Activated CD4-positive, alpha-beta T cell treated with anti-CD3 and anti-CD28 coated beads, Interleukin-10, Interleukin-2, amounts not matched to agents 100 ng/mL and 50 ng/mL, durations not matched to agents 16 hours and 8 hours (primary cell): ENCODE data around the gene MYCBP.
"Not testable (repeated sequence)": the region's sequence is repeated elsewhere in the genome, so short reads cannot be mapped to it uniquely, and the experiment has no call there.

Source experiments
- DNase-seq: peaks from one replicate; pipeline ENCODE4 v3.0.0-alpha.2; 2020

MYCBP gene

GRCh38 chr1:38873027-38873969, at the start of gene MYCBP:
TSS of gene MYCBP (minus strand) at chr1:38873348. CDS start at chr1:38873305, 43 bp downstream.
- peak; percentile 98 for DNase-seq

DNA sequence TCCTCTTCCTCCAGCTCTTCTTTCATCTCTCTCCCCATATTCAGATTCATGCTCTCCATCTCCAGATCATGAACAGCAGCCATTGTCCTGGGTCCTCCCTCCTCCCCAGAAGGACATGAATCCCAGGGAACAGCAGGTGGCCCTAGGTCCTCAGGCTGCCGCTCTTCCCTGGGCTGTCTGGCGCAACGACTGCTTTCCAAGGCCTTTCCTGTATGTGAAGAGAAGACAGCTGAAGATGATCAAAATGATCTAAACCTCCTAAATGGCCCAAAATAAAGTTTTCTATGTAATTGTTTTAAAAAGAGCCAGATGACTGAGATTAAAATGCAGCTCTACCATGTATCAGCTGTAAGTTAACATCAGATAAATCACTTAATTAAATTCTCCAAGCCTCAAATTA, 46.0 kb upstream of the MYCBP start:
- DNase-seq, result no peak

DNA sequence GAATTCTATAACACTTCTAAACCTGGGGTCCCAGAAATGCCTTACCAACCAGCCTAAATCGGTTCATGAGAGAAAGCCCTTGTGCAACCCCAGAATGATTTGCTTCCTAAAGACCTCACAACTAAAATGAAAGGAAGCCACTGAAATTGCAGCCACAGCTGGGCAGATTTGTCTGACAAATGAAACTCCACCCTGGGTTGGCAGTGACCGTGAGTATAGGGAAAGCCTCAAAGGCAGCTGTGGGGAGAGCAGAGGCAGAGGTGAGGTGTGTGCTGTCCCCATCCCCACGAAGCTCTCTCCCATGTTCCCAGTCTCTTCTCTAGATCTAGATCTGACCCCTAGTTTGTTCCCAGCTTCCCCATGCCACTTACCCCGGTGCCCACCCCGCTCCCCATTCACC, 45.4 kb upstream of the MYCBP start:
- DNase-seq, result no peak

DNA sequence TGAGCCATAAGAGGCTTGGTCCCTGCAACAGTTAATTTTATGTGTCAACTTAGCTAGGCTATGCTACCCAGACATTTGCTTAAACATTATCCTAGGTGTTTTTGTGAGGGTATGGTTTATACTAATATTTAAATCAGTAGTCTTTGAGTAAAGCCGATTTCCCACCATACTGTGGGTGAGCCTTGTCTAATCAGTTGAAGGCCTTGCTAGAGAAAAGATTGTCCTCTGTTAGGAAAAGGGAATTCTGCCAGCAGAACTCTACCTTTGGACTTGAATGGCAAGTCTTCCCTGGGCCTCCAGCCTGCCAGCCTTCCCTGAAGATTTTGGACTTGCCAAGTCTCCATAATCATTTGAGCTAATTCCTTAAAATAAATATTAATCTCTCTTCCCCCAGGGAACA, 44.6 kb upstream of the MYCBP start:
- DNase-seq, result no peak

GRCh38 chr1:38917337-38917736, 44.2 kb upstream of the MYCBP start:
- DNase-seq, result no peak

- DNase-seq, result no peak
Measured at GRCh38 chr1:38915352-38915948, 42.3 kb upstream of the MYCBP start.

DNA sequence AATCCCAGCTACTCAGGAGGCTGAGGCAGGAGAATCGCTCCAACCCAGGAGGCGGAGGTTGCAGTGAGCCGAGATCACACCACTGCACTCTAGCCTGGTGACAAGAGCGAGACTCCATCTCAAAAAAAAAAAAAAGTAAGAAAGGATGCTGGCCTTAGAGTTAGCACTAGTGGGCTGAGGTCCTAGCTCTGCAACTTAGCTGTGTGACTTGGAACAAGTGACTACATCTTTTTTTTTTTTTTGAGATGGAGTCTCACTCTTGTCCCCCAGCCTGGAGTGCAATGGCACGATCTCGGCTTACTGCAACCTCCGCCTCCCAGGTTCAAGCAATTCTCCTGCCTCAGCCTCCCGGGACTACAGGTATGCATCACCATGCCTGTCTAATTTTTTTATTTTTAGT, 41.8 kb upstream of the MYCBP start:
- not testable (repeated sequence) for DNase-seq

GRCh38 chr1:38908821-38909220, 35.7 kb upstream of the MYCBP start:
- DNase-seq, result no peak

DNA sequence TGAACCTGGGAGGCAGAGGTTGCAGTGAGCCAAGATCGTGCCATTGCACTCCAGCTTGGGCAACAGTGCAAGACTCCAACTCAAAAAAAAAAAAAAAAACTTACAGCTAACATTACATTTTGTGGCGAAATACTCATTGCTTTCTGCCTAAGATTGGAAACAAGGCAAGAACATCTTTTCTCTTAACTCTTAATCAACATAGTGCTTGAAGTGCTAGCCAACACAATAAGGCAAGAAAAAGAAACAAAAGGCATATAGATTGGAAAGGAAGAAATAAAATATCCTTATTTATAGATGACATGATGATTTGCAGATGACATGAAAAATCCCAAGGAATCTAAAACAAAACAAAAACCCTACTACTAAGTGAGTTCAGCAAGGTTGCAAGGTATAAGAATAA, 32.8 kb upstream of the MYCBP start:
- no peak for DNase-seq

- no peak for DNase-seq
Measured at GRCh38 chr1:38899560-38899959, 26.4 kb upstream of the MYCBP start.

DNA sequence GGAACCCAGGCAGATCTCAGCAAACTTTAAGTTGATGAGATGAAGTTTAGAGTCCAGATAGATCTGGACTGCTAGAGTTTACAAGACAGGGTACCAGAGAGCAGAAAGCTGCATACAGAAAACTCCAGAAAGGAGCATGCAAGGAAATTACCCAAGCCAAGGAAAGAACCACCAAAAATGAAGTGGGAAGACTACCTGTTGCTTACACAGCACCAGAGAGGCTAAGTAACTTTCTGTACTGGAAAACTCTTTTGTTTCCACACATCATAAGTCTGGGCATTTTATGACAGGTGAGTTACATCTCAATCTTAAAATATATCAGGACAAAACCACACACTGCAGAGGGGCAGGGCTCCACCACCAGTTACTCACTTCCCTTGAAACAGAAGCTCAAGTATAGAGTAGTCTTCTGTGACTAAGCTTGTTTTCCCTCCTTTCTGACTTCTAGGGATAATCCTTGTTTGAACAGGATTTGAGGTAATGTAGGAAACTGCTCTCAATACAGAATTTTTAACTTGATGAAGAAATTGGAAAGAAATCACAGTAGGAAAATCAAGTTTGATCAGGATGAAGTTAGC, 25.6 kb upstream of the MYCBP start:
- no peak for DNase-seq

GRCh38 chr1:38896169-38896568, 23.0 kb upstream of the MYCBP start:
- DNase-seq, result no peak

- DNase-seq, result no peak
Measured at GRCh38 chr1:38892976-38893375, 19.8 kb upstream of the MYCBP start.

DNA sequence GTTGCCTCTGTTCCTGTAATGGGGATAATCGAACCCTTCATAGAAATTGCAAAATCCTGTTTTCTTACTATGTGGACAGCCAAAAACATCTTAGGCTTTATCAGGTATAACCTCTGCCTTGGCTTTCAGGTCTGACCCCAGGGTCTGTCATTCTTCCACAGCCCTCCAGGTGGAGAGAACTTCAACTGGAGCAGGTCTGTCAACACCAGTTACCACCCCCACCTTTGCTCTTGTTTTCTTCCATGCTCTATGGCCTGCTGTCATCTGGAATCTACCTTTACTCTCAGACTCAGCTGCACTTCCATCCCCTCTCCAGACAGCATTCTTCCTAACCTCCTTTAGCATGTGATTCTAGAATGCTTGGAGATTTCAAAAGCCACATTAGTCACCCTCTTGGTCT, 18.6 kb upstream of the MYCBP start:
- DNase-seq, result no peak

DNA sequence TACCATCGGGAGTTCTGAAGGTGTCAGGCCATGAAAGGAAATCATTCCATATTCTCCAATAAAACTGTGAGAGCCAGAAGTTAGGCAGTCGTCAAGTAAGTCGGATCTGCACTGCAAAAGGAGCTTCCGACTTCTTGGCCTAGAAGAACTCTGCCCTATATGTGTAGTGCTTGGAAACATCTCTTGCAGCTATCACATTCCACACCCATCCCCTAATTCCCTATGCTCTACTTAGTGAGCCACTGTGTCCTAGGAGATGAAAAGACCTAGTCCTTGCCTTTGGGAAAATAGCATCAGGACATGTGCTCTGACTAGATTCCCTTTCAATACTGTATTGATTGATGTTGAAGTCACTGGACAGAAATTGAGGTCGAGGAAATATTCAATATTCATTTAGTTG, 16.4 kb upstream of the MYCBP start:
- DNase-seq, result no peak

GRCh38 chr1:38888423-38889333, 15.5 kb upstream of the MYCBP start:
- no peak for DNase-seq

GRCh38 chr1:38885092-38885491, 11.9 kb upstream of the MYCBP start:
- no peak for DNase-seq

DNA sequence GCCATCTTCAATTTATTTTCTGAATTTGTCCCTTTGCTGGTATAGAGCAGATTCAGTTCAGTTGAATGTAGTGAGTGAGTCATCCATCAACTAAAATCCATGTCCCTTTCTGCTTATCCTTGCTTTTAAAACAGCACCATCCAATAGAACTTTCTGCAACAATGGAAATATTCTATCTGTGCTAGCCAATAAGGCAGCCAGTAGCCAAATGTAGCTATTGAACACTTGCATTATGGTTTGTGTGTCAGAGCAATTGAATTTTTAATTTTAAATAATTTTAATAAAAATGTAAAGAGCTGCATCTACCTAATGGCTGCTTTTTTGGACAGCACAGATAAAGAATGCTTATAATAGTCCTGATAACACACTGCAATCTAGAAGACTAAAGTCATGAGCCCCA, 8.3 kb upstream of the MYCBP start, which contains the start of gene GJA9:
TSS of gene GJA9 (minus strand) at position 101 of the 400 bp plus-strand sequence. CDS start 5,489 bp downstream, outside the sequence.
- no peak for DNase-seq

DNA sequence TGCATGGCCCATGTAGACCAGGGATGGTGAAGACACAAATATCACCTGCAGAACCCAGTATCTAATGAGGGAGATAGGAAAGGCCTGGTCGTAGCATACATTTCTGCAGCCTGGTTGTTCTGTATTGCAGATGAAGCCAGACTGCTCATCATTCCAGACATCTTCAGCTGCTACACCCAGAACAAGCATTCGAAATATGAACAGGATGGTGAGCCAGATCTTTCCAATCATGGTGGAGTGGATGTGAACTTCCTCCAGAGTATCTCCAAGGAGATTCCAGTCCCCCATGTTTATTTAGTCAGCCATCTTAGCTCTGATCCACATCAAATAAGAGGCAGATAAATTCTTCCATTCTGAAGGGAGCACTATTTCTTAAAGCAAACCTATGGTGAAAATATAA, 2.7 kb upstream of the MYCBP start:
- DNase-seq, result no peak

- peak; percentile 49 for DNase-seq
Measured at GRCh38 chr1:38872401-38873026, 634 bp downstream of the MYCBP start.

DNA sequence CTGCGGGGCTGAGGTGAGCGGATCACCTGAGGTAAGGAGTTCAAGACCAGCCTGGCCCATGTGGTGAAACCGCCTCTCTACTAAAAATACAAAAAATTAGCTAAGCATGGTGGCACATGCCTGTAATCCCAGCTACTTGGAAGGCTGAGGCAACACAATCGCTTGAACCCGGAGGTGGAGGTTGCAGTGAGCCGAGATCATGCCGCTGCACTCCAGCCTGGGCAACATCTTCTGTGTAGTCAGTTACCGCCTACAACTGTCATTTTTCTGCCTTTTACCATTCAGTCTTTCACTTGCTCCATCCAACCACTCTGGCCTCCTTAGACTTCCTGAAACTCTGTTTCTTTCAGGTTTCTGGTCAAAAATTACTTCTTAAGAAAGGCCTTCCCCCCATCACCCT, 2.2 kb downstream of the MYCBP start:
- DNase-seq, result no peak

- no peak for DNase-seq
Measured at GRCh38 chr1:38867208-38867607, 5.9 kb downstream of the MYCBP start.
